Mammary microvascular endothelial cell (primary cell): ENCODE measurements around the gene WNT8B. TPM values are rescaled to one million over a fixed set of nuclear protein-coding genes. Genes with fewer than 3 reads are reported as not detected.

Experiments used
- total RNA-seq: library from RNA; depleted of rRNA; stranded (reverse); fragments of >200 nt; gene quantifications from 2 replicates; pipeline ENCODE4 v1.2.3, GENCODE V29; 2015

Gene WNT8B
- not detected in 2 replicates for total RNA-seq

GRCh38 chr10:100462709-100463108 is at the start of gene WNT8B:
TSS of gene WNT8B (plus strand) at chr10:100463009. CDS start at chr10:100463169, 160 bp downstream.

GRCh38 chr10:100519311-100520051 is 56.7 kb downstream of the WNT8B start, which contains the start of gene SEC31B:
TSS of gene SEC31B (minus strand) at chr10:100519861. CDS start at chr10:100516952, 2,909 bp downstream.

GRCh38 chr10:100529475-100530298 is 66.9 kb downstream of the WNT8B start, which contains the start of gene NDUFB8:
TSS of gene NDUFB8 (minus strand) at chr10:100529871. CDS start at chr10:100529851, 20 bp downstream.

Other genes with a start within 250 kb of the WNT8B start
- 19.4 and 19.5 TPM in 2 replicates for gene CHUK, start 233.4 kb upstream of the WNT8B start, total RNA-seq
- 26.7 and 31.2 TPM in 2 replicates for gene CWF19L1, start 195.4 kb upstream of the WNT8B start, total RNA-seq
- gene BLOC1S2, start 176.3 kb upstream of the WNT8B start, total RNA-seq, result 68.8 and 77.6 TPM in 2 replicates
- gene PKD2L1, start 132.8 kb upstream of the WNT8B start, total RNA-seq, result not detected in 2 replicates
- gene SCD, start 115.8 kb upstream of the WNT8B start, total RNA-seq, result 238 and 239 TPM in 2 replicates
- 0.87 and 0.89 TPM in 2 replicates for gene SEC31B, start 56.9 kb downstream of the WNT8B start, total RNA-seq
- gene NDUFB8, start 66.9 kb downstream of the WNT8B start, total RNA-seq, result 220 and 254 TPM in 2 replicates
- gene HIF1AN, start 72.9 kb downstream of the WNT8B start, total RNA-seq, result 3.1 and 3.7 TPM in 2 replicates